Heart right ventricle (tissue), 16 donors: ENCODE data around the gene GTF2H4. TPM values are rescaled to one million over a fixed set of nuclear protein-coding genes. Genes with fewer than 3 reads are reported as not detected.

Experiments used
- ATAC-seq, 8 donors: fragments of 200-7000 bp; cut with Tn5 transposase; one replicate each; pipeline ENCODE4 v1.9.1; 2020; ENCODE audit warnings: mild to moderate bottlenecking in 8 of 8, moderate library complexity in 8 of 8, moderate number of reproducible peaks in 1 of 8
- DNase-seq, 2 donors: peaks; one replicate each; pipeline ENCODE4 v3.0.0-alpha.2; 2020
- H3K27ac ChIP-seq, 10 donors: fragments of 200-600 bp; sonication (generic) in 2 of 10; one replicate each; pipeline versions ENCODE4 v1.5.0 to v1.8.0; 2020 to 2022; ENCODE audit warnings: mild to moderate bottlenecking in 3 of 10
- H3K27me3 ChIP-seq, 7 donors: fragments of 200-600 bp; one replicate each; pipeline ENCODE4 v1.8.0; 2021 to 2022; ENCODE audit warnings: mild to moderate bottlenecking in 2 of 7
- H3K36me3 ChIP-seq, 9 donors: fragments of 200-600 bp; sonication (generic) in 1 of 9; one replicate each; pipeline versions ENCODE4 v1.5.0 to v1.8.0; 2020 to 2022; ENCODE audit warnings: mild to moderate bottlenecking in 2 of 9
- H3K4me1 ChIP-seq, 9 donors: fragments of 200-600 bp; sonication (generic) in 1 of 9; one replicate each; pipeline versions ENCODE4 v1.5.0 to v1.8.0; 2020 to 2022; ENCODE audit warnings: mild to moderate bottlenecking in 4 of 9
- H3K4me3 ChIP-seq, 10 donors: fragments of 200-600 bp; sonication (generic) in 2 of 10; one replicate each; pipeline versions ENCODE4 v1.5.0 to v1.8.0; 2020 to 2022; ENCODE audit warnings: mild to moderate bottlenecking in 7 of 10, moderate library complexity in 2 of 10
- H3K9me3 ChIP-seq, 11 donors: fragments of 200-600 bp in 10 of 11; sonication (generic) in 2 of 11; one replicate each; pipeline versions ENCODE4 v1.5.0 to v1.8.0; 2013 to 2022; ENCODE audit warnings: mild to moderate bottlenecking in 2 of 11, control low read depth in 1 of 11, moderate library complexity in 1 of 11
- CTCF ChIP-seq, 9 donors: fragments of 200-600 bp; sonication (generic) in 2 of 9; IDR thresholded peaks; one replicate each; pipeline versions ENCODE4 v1.5.0 to v1.8.0; 2021 to 2022; ENCODE audit warnings: antibody characterized with exemption in 9 of 9, mild to moderate bottlenecking in 5 of 9, moderate library complexity in 1 of 9
- WGBS, 2 donors: extraction: QIAGEN DNeasy Blood & Tissue Kit; methylation state at CpG; one replicate each; pipeline ENCODE4 v1.1.7; 2013; ENCODE audit warnings: inconsistent platforms in 1 of 2; 5-methylcytosine and 5-hydroxymethylcytosine counted together
- intact Hi-C, 10 donors: fragments of 100-400 bp; cut with DNase I; formaldehyde crosslinking; loops; one replicate each; pipeline versions ENCODE4 v1.11.1 to v1.14.2; 2022
- microRNA-seq, 2 donors: library from miRNA; unstranded; fragments of <30 nt; microRNA quantifications; one replicate each; pipeline ENCODE4 v1.2.0, GENCODE V29; 2021
- polyA plus RNA-seq, 2 donors: library from polyadenylated mRNA; stranded (reverse); fragments of 200-250 nt; gene quantifications; one replicate each; pipeline ENCODE4 v1.2.3, GENCODE V29; 2013
- total RNA-seq, 10 donors: library from RNA; stranded (reverse); fragmentation: NEBNext Ultra II Directional in 3 of 10; extraction: Animal tissue kit (Norgen Biotek cat#: 25700) in 3 of 10; gene quantifications; one replicate each; pipeline versions ENCODE4 v1.2.1 to v1.2.4, GENCODE V29; 2021 to 2023
- donor health status: Arrhythmogenic right ventricular cardiomyopathy.
- donor health status: ischemic (EF 13 %, LVEDD 7.1; RV severe dilation, severe dysfunction).
- donor health status: healthy with polysubstance abuse.
- donor health status: DM: no; HTN: yes; CAD: no.
- donor health status: DM: no; HTN: no; CAD: no.
- donor health status: ischemic (EF 25% LVEDD 6.9; RV normal size, moderate dysfunction).
- donor health status: ischemic (EF 25% LVEDD 5.7; RV mildly dilated, moderate dysfunction).
- donor health status: healthy.
- donor health status: DM: yes; HTN: yes; CAD: no.
- donor health status: Ischemic cardiomyopathy.
- donor health status: ischemic (EF 35%, LVEDD 5.7; RV mildly dilated, moderate dysfunction).
- donor health status: nonischemic (EF 11% LVEDD 7.7; RV severe dilation, severe dysfunction).
- donor health status: DM: yes; HTN: yes; CAD: no.
- donor health status: PGD.
- donor health status: ischemic (EF 29% LVEDD 5.4; RV normal size, mild dysfunction).
- donor health status: nonischemic (EF 23%, LVEDD 6.1; RV moderate dilation, normal function).

Gene GTF2H4
- total and polyA plus RNA-seq, 12 donors: 8.3 to 27.0 (median 13.2) TPM

- H3K36me3 ChIP-seq: no peaks in the 10 kb centered on the region
- no peak overlapping the region for H3K27ac ChIP-seq
- no peaks in the 10 kb centered on the region for H3K9me3 ChIP-seq
- no peak for TF ChIP-seq CTCF (IDR thresholded peaks at IDR 0.05)
- H3K27me3 ChIP-seq: peaks cover 0 to 37% (median 4%) of the 10 kb centered on the region in 7 donors
- intact Hi-C loops: no loop called here
- DNase-seq (no peak), ATAC-seq (no peak)
- H3K4me3 ChIP-seq: no peak overlapping the region
- no peaks in the 10 kb centered on the region for H3K4me1 ChIP-seq
These were observed 54.7 kb downstream of the GTF2H4 start for GRCh38 chr6:30962716-30963115.

- no peaks in the 10 kb centered on the region for H3K4me1 ChIP-seq
These were observed 55.6 kb downstream of the GTF2H4 start for GRCh38 chr6:30963641-30964040.

More at GRCh38 chr6:30963641-30964040, 55.6 kb downstream of the GTF2H4 start:
- Histone ChIP-seq H3K27me3 (peaks cover 0 to 28% (median 4%) of the 10 kb centered on the region in 7 donors), H3K4me3 (no peak overlapping the region), H3K27ac (no peak overlapping the region), H3K36me3 (no peaks in the 10 kb centered on the region), H3K9me3 (no peaks in the 10 kb centered on the region)
- ATAC-seq (no peak), DNase-seq (no peak)
- intact Hi-C loops: no loop called here
- WGBS, 2 donors: 82 to 88% methylated on average over 6 of the region's 6 CpGs
- no peak for TF ChIP-seq CTCF (IDR thresholded peaks at IDR 0.05)

Small RNA genes within 50 kb of the gene (microRNA-seq; reads per million reads assigned to microRNA genes)
- gene MIR4640: 0 reads per million in 2 donors

Other genes starting within 250 kb of the GTF2H4 start
- 10 to 100 TPM; 15.9 to 22.9 (median 20.9) TPM for gene DHX16, start 235.2 kb upstream of the GTF2H4 start, total RNA-seq
- gene DHX16, start 235.2 kb upstream of the GTF2H4 start, polyA plus RNA-seq: 10 to 100 TPM; 27.1 to 28.6 TPM
- gene PPP1R18, start 221.6 kb upstream of the GTF2H4 start, total RNA-seq: 10 to 100 TPM in 9 of 10 donors, 1 to 10 TPM in 1; 8.2 to 47.7 (median 16.4) TPM
- 10 to 100 TPM; 24.5 to 35.4 TPM for gene PPP1R18, start 221.6 kb upstream of the GTF2H4 start, polyA plus RNA-seq
- 1 to 10 TPM; 1.6 to 7.1 (median 3.1) TPM for gene NRM, start 217.2 kb upstream of the GTF2H4 start, total RNA-seq
- 10 to 100 TPM; 10.4 to 11.6 TPM for gene NRM, start 217.2 kb upstream of the GTF2H4 start, polyA plus RNA-seq
- gene MDC1, start 190.9 kb upstream of the GTF2H4 start, total RNA-seq: 10 to 100 TPM; 15.3 to 21.7 (median 19.5) TPM
- gene MDC1, start 190.9 kb upstream of the GTF2H4 start, polyA plus RNA-seq: 10 to 100 TPM; 11.2 to 18.1 TPM
- gene TUBB, start 187.9 kb upstream of the GTF2H4 start, total RNA-seq: 100 to 1,000 TPM; 144 to 437 (median 189) TPM
- 100 to 1,000 TPM; 156 to 440 TPM for gene TUBB, start 187.9 kb upstream of the GTF2H4 start, polyA plus RNA-seq
- 100 to 1,000 TPM; 158 to 280 (median 184) TPM for gene FLOT1, start 165.5 kb upstream of the GTF2H4 start, total RNA-seq
- gene FLOT1, start 165.5 kb upstream of the GTF2H4 start, polyA plus RNA-seq: 100 to 1,000 TPM; 233 to 317 TPM
- 100 to 1,000 TPM in 6 of 10 donors, 10 to 100 TPM in 4; 15.6 to 309 (median 115) TPM for gene IER3, start 163.7 kb upstream of the GTF2H4 start, total RNA-seq
- 10 to 100 TPM; 25.3 to 93.9 TPM for gene IER3, start 163.7 kb upstream of the GTF2H4 start, polyA plus RNA-seq
- 10 to 100 TPM; 15.5 to 49.2 (median 26.9) TPM for gene DDR1, start 23.7 kb upstream of the GTF2H4 start, total RNA-seq
- gene DDR1, start 23.7 kb upstream of the GTF2H4 start, polyA plus RNA-seq: 10 to 100 TPM in 1 of 2 donors, 1 to 10 TPM in 1; 7.3 to 12.1 TPM
- gene VARS2, start 6.0 kb downstream of the GTF2H4 start, total RNA-seq: 10 to 100 TPM; 13.4 to 28.4 (median 22.5) TPM
- gene VARS2, start 6.0 kb downstream of the GTF2H4 start, polyA plus RNA-seq: 10 to 100 TPM in 1 of 2 donors, 1 to 10 TPM in 1; 9.3 to 26.0 TPM
- not detected for gene SFTA2, start 24.0 kb downstream of the GTF2H4 start, total RNA-seq
- not detected for gene SFTA2, start 24.0 kb downstream of the GTF2H4 start, polyA plus RNA-seq
- gene MUCL3, start 32.8 kb downstream of the GTF2H4 start, total RNA-seq: under 1 TPM in 1 of 10 donors, not detected in 9; 0.08 TPM
- not detected for gene MUCL3, start 32.8 kb downstream of the GTF2H4 start, polyA plus RNA-seq
- gene MUC21, start 75.5 kb downstream of the GTF2H4 start, total RNA-seq: not detected
- gene MUC21, start 75.5 kb downstream of the GTF2H4 start, polyA plus RNA-seq: under 1 TPM in 1 of 2 donors, not detected in 1; 0.09 TPM
- under 1 TPM; 0.07 to 0.64 (median 0.24) TPM for gene MUC22, start 102.3 kb downstream of the GTF2H4 start, total RNA-seq
- gene MUC22, start 102.3 kb downstream of the GTF2H4 start, polyA plus RNA-seq: under 1 TPM; under 0.01 to 0.29 TPM
- not detected for gene C6orf15, start 204.4 kb downstream of the GTF2H4 start, total RNA-seq
- not detected for gene C6orf15, start 204.4 kb downstream of the GTF2H4 start, polyA plus RNA-seq
- gene PSORS1C1, start 206.6 kb downstream of the GTF2H4 start, total RNA-seq: 1 to 10 TPM in 9 of 10 donors, under 1 TPM in 1; 1.00 to 6.2 (median 3.0) TPM
- gene PSORS1C1, start 206.6 kb downstream of the GTF2H4 start, polyA plus RNA-seq: 1 to 10 TPM in 1 of 2 donors, under 1 TPM in 1; 0.13 to 5.0 TPM
- gene CDSN, start 212.2 kb downstream of the GTF2H4 start, total RNA-seq: under 1 TPM in 1 of 10 donors, not detected in 9; 0.11 TPM
- under 1 TPM; 0.01 to 0.15 TPM for gene CDSN, start 212.2 kb downstream of the GTF2H4 start, polyA plus RNA-seq
- not detected for gene PSORS1C2, start 230.9 kb downstream of the GTF2H4 start, total RNA-seq
- gene PSORS1C2, start 230.9 kb downstream of the GTF2H4 start, polyA plus RNA-seq: not detected
- gene CCHCR1, start 249.6 kb downstream of the GTF2H4 start, total RNA-seq: 10 to 100 TPM in 7 of 10 donors, 1 to 10 TPM in 3; 8.0 to 15.9 (median 12.5) TPM
- gene CCHCR1, start 249.6 kb downstream of the GTF2H4 start, polyA plus RNA-seq: 10 to 100 TPM in 1 of 2 donors, 1 to 10 TPM in 1; 9.0 to 11.0 TPM